Upper lobe of right lung (tissue), 1 donor: ENCODE data around the gene KCNQ2. TPM values are rescaled to one million over a fixed set of nuclear protein-coding genes. Genes with fewer than 3 reads are reported as not detected.

Source experiments
- ATAC-seq: fragments of 200-7000 bp; cut with Tn5 transposase; one replicate; pipeline ENCODE4 v1.9.1; 2020; ENCODE audit warnings: mild to moderate bottlenecking, moderate library complexity
- DNase-seq: peaks from one replicate; pipeline ENCODE4 v3.0.0-alpha.2; 2020
- H3K27ac ChIP-seq: fragments of 200-600 bp; one replicate; pipeline ENCODE4 v1.8.0; 2022
- H3K27me3 ChIP-seq: fragments of 200-600 bp; one replicate; pipeline ENCODE4 v1.8.0; 2022; ENCODE audit warnings: mild to moderate bottlenecking
- H3K36me3 ChIP-seq: fragments of 200-600 bp; one replicate; pipeline ENCODE4 v1.8.0; 2022
- H3K4me1 ChIP-seq: fragments of 200-600 bp; one replicate; pipeline ENCODE4 v1.8.0; 2022
- H3K4me3 ChIP-seq: fragments of 200-600 bp; one replicate; pipeline ENCODE4 v1.8.0; 2022; ENCODE audit warnings: mild to moderate bottlenecking
- H3K9me3 ChIP-seq: fragments of 200-600 bp; one replicate; pipeline ENCODE4 v1.8.0; 2022
- intact Hi-C: fragments of 100-400 bp; cut with DNase I; formaldehyde crosslinking; loops from one replicate; pipeline ENCODE4 v1.11.0; 2022
- total RNA-seq: library from RNA; stranded (reverse); fragmentation: NEBNext Ultra II Directional; extraction: Animal tissue kit (Norgen Biotek cat#: 25700); gene quantifications from one replicate; pipeline ENCODE4 v1.2.1, GENCODE V29; 2021
- TF ChIP-seq, protein P1 (sequence below): fragments of 200-600 bp; IDR thresholded peaks from one replicate; pipeline ENCODE4 v1.8.0; 2022; ENCODE audit warnings: antibody characterized with exemption
- donor health status: DM: no; HTN: yes; CAD: no; lungs with severe emphysema.

The KCNQ2 gene
- total RNA-seq, 1 donor from 2014 or later, result not detected

DNA sequence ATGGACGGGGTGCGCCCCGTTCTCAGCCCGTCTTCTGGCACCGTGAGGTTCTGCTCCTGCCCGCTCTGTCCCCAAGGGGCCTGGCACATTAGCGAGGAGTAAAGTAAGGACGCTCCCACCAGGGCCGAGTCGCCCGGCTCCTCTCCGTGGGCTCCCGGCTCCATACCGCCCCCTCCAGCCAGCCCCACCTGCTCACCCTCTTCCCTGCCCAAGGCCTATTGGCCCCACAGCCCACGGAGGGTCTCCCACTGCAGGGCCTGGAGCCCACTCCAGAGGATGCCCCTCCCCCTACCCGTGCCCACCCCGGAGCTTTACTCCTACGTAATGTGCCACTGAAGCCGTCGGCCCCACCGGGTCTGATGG is 63.8 kb downstream of the KCNQ2 start:
- no peaks in the 10 kb centered on the region for H3K9me3 ChIP-seq
- no peaks in the 10 kb centered on the region for H3K4me1 ChIP-seq
- intact Hi-C loops, result no loop called here
- peaks cover 23% of the 10 kb centered on the region for H3K27me3 ChIP-seq
- TF ChIP-seq, protein P1, sequence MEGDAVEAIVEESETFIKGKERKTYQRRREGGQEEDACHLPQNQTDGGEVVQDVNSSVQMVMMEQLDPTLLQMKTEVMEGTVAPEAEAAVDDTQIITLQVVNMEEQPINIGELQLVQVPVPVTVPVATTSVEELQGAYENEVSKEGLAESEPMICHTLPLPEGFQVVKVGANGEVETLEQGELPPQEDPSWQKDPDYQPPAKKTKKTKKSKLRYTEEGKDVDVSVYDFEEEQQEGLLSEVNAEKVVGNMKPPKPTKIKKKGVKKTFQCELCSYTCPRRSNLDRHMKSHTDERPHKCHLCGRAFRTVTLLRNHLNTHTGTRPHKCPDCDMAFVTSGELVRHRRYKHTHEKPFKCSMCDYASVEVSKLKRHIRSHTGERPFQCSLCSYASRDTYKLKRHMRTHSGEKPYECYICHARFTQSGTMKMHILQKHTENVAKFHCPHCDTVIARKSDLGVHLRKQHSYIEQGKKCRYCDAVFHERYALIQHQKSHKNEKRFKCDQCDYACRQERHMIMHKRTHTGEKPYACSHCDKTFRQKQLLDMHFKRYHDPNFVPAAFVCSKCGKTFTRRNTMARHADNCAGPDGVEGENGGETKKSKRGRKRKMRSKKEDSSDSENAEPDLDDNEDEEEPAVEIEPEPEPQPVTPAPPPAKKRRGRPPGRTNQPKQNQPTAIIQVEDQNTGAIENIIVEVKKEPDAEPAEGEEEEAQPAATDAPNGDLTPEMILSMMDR, result no peak
- DNase-seq (no peak), ATAC-seq (no peak)
- H3K4me3 ChIP-seq, result no peak overlapping the region
- H3K36me3 ChIP-seq, result no peaks in the 10 kb centered on the region
- no peak overlapping the region for H3K27ac ChIP-seq

DNA sequence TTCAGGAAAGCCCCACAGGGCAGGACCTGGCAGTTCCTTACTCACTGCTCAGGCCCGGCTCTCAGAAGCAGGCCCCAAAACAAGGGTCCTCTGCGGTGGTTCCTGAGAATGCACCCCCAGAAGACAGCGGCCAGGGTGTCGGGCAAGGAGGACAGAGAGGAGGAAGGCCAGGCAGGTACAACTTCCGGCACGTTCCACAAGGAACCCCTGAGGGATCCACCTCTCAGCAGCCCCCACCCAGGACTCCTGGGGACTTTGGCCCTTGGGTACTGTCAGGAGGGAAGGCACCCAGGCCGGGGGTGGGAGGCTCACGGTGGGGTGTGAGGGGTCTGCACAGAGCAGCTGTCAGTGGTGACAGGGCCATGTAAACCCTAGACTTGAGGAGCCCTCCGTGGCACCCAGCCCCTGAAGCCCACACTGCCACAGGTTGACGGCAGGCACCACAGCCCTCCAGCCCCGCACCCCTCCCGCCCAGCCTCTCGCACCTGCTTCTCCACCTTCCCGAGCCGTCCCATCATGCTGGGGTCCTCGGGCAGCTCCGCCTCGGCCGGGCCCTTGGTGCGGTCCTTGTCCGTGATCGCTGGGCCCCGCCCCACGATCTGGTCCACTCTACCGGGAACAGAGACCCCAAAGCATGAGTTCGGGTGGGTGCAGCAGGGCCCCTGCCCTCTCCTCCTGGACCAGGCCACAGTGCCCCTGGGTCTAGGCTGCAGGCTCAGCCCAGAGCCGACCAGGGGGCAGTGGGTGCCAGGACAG is 64.3 kb downstream of the KCNQ2 start:
- intact Hi-C loops, result no loop called here
- TF ChIP-seq, protein P1, result no peak
- Histone ChIP-seq H3K27me3 (peaks cover 20% of the 10 kb centered on the region), H3K4me3 (no peak overlapping the region), H3K27ac (no peak overlapping the region), H3K36me3 (no peaks in the 10 kb centered on the region), H3K4me1 (no peaks in the 10 kb centered on the region), H3K9me3 (no peaks in the 10 kb centered on the region)
- no peak for ATAC-seq
- no peak for DNase-seq

DNA sequence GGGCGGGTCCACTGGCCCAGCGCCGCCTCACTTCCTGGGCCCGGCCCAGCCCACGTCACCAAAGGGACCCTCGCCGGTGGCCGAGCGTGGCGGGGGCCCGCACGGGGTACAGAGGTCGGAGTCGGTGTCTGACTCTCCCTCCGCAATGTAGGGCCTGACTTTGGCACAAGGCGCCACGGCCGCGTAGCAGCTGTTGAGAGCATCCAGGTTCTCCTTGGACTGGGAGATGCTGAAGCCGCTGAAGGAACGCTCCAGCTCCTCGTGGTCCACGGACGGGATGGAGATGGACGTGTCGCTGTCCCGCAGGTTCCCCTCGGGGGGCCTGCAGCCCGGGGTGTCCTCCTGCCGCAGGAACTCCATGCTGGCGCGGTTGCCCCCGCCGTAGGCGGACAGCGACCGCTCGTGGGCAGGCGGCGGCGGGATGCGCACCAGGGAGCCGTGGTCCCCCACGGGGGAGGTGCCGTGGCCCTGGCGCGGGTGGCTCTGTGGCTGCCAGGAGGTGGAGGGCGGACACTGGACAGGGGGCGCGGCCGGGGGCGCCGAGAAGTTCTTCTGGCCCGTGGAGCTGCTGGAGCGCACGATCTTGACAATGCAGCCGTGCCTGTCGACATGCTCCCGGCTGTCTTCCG is 65.7 kb downstream of the KCNQ2 start:
- DNase-seq (no peak), ATAC-seq (no peak)
- H3K27ac ChIP-seq, result no peak overlapping the region
- intact Hi-C loops, result no loop called here
- H3K9me3 ChIP-seq, result no peaks in the 10 kb centered on the region
- peaks cover 9% of the 10 kb centered on the region for H3K27me3 ChIP-seq
- TF ChIP-seq, protein P1, result no peak
- H3K36me3 ChIP-seq, result no peaks in the 10 kb centered on the region
- H3K4me3 ChIP-seq, result no peak overlapping the region
- H3K4me1 ChIP-seq, result no peaks in the 10 kb centered on the region

DNA sequence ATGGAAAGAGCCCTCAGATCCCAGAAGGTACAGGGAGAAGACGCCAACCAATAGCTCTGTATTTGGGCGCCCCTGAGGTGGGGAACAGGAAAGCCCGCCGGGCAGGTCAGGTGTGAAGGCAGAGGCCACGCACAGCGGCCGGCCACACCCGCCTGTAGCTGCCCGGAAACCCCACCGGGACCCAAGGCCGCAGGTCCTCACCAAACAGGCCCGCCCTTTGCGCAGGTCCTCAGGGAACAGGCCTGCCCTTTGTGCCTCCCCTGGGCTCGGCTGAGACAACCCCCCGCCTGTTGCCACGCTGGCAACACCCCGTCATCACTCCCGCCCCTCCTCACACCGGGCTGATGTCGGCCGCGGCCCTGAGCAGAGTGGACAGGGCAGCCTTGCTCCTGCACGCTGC is 66.4 kb downstream of the KCNQ2 start:
- intact Hi-C loops, result no loop called here
- Histone ChIP-seq H3K36me3 (no peaks in the 10 kb centered on the region), H3K9me3 (no peaks in the 10 kb centered on the region), H3K27ac (no peak overlapping the region), H3K27me3 (peaks cover 2% of the 10 kb centered on the region), H3K4me1 (no peaks in the 10 kb centered on the region), H3K4me3 (no peak overlapping the region)
- TF ChIP-seq, protein P1, result no peak
- DNase-seq (no peak), ATAC-seq (no peak)

DNA sequence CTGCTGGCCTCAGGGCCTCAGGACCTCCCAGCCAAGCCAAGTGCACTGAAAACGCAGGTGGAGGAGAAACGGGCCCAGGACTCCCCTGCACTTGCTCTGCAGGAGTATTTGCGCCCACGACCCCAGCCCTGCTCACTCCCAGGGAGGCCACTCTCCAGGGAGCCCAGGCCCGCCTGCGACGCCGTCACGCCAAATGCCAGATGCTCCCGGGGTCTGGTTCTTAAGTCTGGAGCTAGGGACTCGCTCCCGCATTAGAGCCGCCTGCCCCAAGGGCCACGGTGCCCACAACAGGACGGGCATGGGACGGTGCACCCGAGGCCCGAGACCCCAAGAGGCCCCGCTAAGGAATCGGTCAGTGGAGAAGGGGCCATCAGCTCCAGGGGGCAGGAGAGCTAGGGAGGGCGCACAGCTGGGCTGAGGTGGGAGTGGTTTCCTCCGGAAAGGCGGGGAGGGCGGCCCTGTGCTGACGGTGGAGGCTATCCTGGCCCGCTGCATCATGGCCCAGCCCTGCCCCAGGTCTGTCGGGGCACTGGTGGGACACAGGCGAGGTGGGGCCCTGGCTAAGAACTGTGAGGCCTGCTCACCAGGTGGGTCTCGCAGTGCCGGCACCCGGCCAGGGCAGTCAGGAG is 67.2 kb downstream of the KCNQ2 start:
- TF ChIP-seq, protein P1, result no peak
- Histone ChIP-seq H3K4me3 (no peak overlapping the region), H3K4me1 (no peaks in the 10 kb centered on the region), H3K27me3 (no peaks in the 10 kb centered on the region), H3K36me3 (no peaks in the 10 kb centered on the region), H3K27ac (no peak overlapping the region), H3K9me3 (no peaks in the 10 kb centered on the region)
- intact Hi-C loops, result no loop called here
- ATAC-seq (no peak), DNase-seq (no peak)
